SK-N-SH treated with all-trans-retinoic acid at 6 μM for 48 hours (cell line): ENCODE results near the gene CPLX4.

ENCODE experiments used
- ATAC-seq: fragments of 200-7000 bp; cut with Tn5 transposase; 3 replicates; pipeline ENCODE4 v1.9.1; 2020; ENCODE audit warnings: mild to moderate bottlenecking, moderate library complexity
- BACH2 ChIP-seq: fragments of 250-450 bp; sonication (Bioruptor Pico); IDR thresholded peaks from 2 replicates; pipeline ENCODE4 v1.9.0; 2021; ENCODE audit warnings: mild to moderate bottlenecking, borderline replicate concordance
- CREB5 ChIP-seq: fragments of 250-450 bp; sonication (Bioruptor Pico); IDR thresholded peaks from 2 replicates; pipeline ENCODE4 v1.5.1; 2020; ENCODE audit warnings: low read depth, mild to moderate bottlenecking, moderate library complexity
- CSDC2 ChIP-seq: fragments of 250-450 bp; sonication (Bioruptor Pico); IDR thresholded peaks from 2 replicates; pipeline ENCODE4 v1.5.0; 2020; ENCODE audit warnings: mild to moderate bottlenecking, moderate library complexity
- ESRRG ChIP-seq: fragments of 250-450 bp; sonication (Bioruptor Pico); IDR thresholded peaks from 2 replicates; pipeline ENCODE4 v1.6.1; 2021; ENCODE audit warnings: mild to moderate bottlenecking
- GLIS3 ChIP-seq: fragments of 250-450 bp; sonication (Bioruptor Pico); IDR thresholded peaks from 2 replicates; pipeline ENCODE4 v1.5.0; 2020; ENCODE audit warnings: mild to moderate bottlenecking, moderate library complexity
- ISL1 ChIP-seq: fragments of 250-450 bp; sonication (Bioruptor Pico); IDR thresholded peaks from 2 replicates; pipeline ENCODE4 v2.1.2; 2022; ENCODE audit warnings: mild to moderate bottlenecking, moderate library complexity
- OSR1 ChIP-seq: fragments of 250-450 bp; sonication (Bioruptor Pico); IDR thresholded peaks from 2 replicates; pipeline ENCODE4 v1.8.0; 2022; ENCODE audit warnings: moderate library complexity, mild to moderate bottlenecking, inconsistent platforms
- PATZ1 ChIP-seq: fragments of 250-450 bp; sonication (Bioruptor Pico); IDR thresholded peaks from 2 replicates; pipeline ENCODE4 v1.8.0; 2020; ENCODE audit warnings: mild to moderate bottlenecking, moderate library complexity, borderline replicate concordance
- POU6F1 ChIP-seq: fragments of 250-450 bp; sonication (Bioruptor Pico); IDR thresholded peaks from 2 replicates; pipeline ENCODE4 v1.8.0; 2021; ENCODE audit warnings: low read depth, mild to moderate bottlenecking, moderate library complexity, borderline replicate concordance
- PPARA ChIP-seq: fragments of 250-450 bp; sonication (Bioruptor Pico); IDR thresholded peaks from 2 replicates; pipeline ENCODE4 v1.5.0; 2020; ENCODE audit warnings: mild to moderate bottlenecking, borderline replicate concordance
- RARB ChIP-seq: fragments of 250-450 bp; sonication (Bioruptor Pico); IDR thresholded peaks from 2 replicates; pipeline ENCODE4 v1.8.0; 2021; ENCODE audit warnings: mild to moderate bottlenecking, moderate library complexity
- SNAI2 ChIP-seq: fragments of 250-450 bp; sonication (Bioruptor Pico); IDR thresholded peaks from 2 replicates; pipeline ENCODE4 v1.5.0; 2020; ENCODE audit warnings: mild to moderate bottlenecking, moderate library complexity
- TCF4 ChIP-seq: fragments of 250-450 bp; sonication (Bioruptor Pico); IDR thresholded peaks from 2 replicates; pipeline ENCODE4 v1.8.0; 2021; ENCODE audit warnings: mild to moderate bottlenecking, moderate library complexity, borderline replicate concordance
- TSHZ2 ChIP-seq: fragments of 250-450 bp; sonication (Bioruptor Pico); IDR thresholded peaks from 2 replicates; pipeline ENCODE4 v1.5.0; 2020; ENCODE audit warnings: mild to moderate bottlenecking, moderate library complexity
- ZC3H10 ChIP-seq: fragments of 250-450 bp; sonication (Bioruptor Pico); IDR thresholded peaks from 2 replicates; pipeline ENCODE4 v1.5.1; 2021; ENCODE audit warnings: mild to moderate bottlenecking, moderate library complexity
- ZNF565 ChIP-seq: fragments of 450-650 bp; formaldehyde crosslinking; conservative IDR thresholded peaks from 2 replicates; pipeline ENCODE4 v1.5.0; 2020; ENCODE audit warnings: low read depth, mild to moderate bottlenecking, moderate library complexity
- ZNF8 ChIP-seq: fragments of 450-650 bp; formaldehyde crosslinking; IDR thresholded peaks from 2 replicates; pipeline ENCODE4 v1.5.0; 2020; ENCODE audit warnings: mild to moderate bottlenecking, moderate library complexity

CPLX4 gene

GRCh38 chr18:59272891-59273758 lies 45.3 kb downstream of the CPLX4 start, which contains the start of gene RAX:
Gene RAX (minus strand): TSS chr18:59273454. CDS start chr18:59273206, 248 bp downstream.
- ATAC-seq, result peak; percentile 79
- TF ChIP-seq TSHZ2 (no peak), ZNF8 (no peak), ZC3H10 (CRISPR knock-in tag) (no peak), POU6F1 (CRISPR knock-in tag) (no peak), TCF4 (CRISPR knock-in tag) (no peak), CSDC2 (no peak), ZNF565 (no peak), RARB (CRISPR knock-in tag) (no peak), OSR1 (no peak), ISL1 (CRISPR knock-in tag) (no peak)

- TF ChIP-seq TSHZ2, result no peak
- TF ChIP-seq GLIS3 (CRISPR knock-in tag), result no peak
- TF ChIP-seq SNAI2 (CRISPR knock-in tag), result no peak
- TF ChIP-seq CSDC2, result no peak
- no peak for TF ChIP-seq TCF4 (CRISPR knock-in tag)
- TF ChIP-seq PATZ1 (CRISPR knock-in tag), result no peak
- no peak for TF ChIP-seq ZNF565
- TF ChIP-seq CREB5, result no peak
- TF ChIP-seq PPARA (CRISPR knock-in tag), result no peak
- TF ChIP-seq ZNF8, result no peak
- no peak for TF ChIP-seq POU6F1 (CRISPR knock-in tag)
- no peak for TF ChIP-seq ESRRG (CRISPR knock-in tag)
- no peak for TF ChIP-seq BACH2 (CRISPR knock-in tag)
- TF ChIP-seq ISL1 (CRISPR knock-in tag), result no peak
- ATAC-seq, result no peak
These were observed 46.1 kb downstream of the CPLX4 start for GRCh38 chr18:59272221-59272888.
